HAP-1 (cell line): ENCODE results near the gene RRP12.

ENCODE experiments used
- DNase-seq, 2 experiments: peaks; one replicate each; pipeline ENCODE4 v3.0.0-alpha.2; 2016 to 2020; ENCODE audit warnings: low spot score in 2 of 2
- H3K27me3 ChIP-seq: fragments of 250-450 bp; sonication (Bioruptor Pico); 2 replicates; pipeline ENCODE4 v1.5.1; 2020; ENCODE audit warnings: low read depth, mild to moderate bottlenecking, moderate library complexity
- H3K36me3 ChIP-seq: fragments of 250-450 bp; sonication (Bioruptor Pico); replicated peaks from 2 replicates; pipeline ENCODE4 v1.5.1; 2020; ENCODE audit warnings: mild to moderate bottlenecking
- H3K4me1 ChIP-seq: fragments of 250-450 bp; sonication (Bioruptor Pico); 2 replicates; pipeline ENCODE4 v1.5.1; 2020; ENCODE audit warnings: mild to moderate bottlenecking
- H3K4me3 ChIP-seq: fragments of 250-450 bp; sonication (Bioruptor Pico); 2 replicates; pipeline ENCODE4 v1.5.1; 2020; ENCODE audit warnings: mild to moderate bottlenecking, moderate library complexity
- H3K9me3 ChIP-seq: fragments of 250-450 bp; sonication (Bioruptor Pico); 2 replicates; pipeline ENCODE4 v1.5.1; 2020; ENCODE audit warnings: mild to moderate bottlenecking, moderate library complexity
- in situ Hi-C: fragments of 300-500 bp; cut with MboI; formaldehyde crosslinking; loops from 3 replicates; pipeline ENCODE4 v1.14.3; 2020; ENCODE audit warnings: low sequenced_read_pairs, inconsistent platforms, mixed read lengths

RRP12 gene

DNA sequence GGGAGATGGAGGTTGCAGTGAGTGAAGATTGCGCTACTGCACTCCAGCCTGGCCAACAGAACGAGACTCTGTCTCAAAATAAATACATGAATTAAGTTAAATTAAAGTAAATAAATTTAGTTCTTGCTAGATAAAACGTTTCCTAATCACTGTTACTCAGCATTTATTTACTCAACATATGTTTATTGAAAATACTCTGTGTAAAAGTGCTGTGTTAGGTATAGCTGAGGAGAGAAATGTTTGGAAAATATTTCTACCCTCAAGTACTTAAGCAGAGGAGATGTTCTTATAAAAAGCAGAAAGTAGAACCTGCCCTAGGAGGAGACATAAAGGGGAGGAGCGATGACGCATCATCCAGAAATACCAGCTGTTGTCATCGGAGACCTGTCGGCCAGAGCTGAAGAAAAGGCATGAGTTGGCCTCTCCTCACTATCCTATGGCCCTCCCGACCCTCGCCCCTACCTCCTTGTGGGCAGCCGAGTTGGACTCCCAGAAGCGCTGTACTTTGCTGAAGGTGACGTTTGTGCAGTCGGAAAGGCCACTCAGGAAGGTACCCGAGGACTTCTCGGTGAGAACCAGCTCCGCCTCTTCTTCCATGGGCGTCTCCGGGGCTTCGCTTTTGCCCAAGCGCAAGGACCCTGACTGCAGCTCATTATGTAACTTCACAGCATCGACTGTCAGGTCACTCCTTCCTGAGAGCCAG, 1.1 kb downstream of the RRP12 start:
- H3K4me3 ChIP-seq, result peak overlapping the region; percentile 78
- H3K9me3 ChIP-seq, result no peaks in the 10 kb centered on the region
- peaks cover 26% of the 10 kb centered on the region for H3K36me3 ChIP-seq
- in situ Hi-C loops, result no loop called here
- peaks cover 7% of the 10 kb centered on the region; the same call in 1 of the 2 replicates for H3K4me1 ChIP-seq
- DNase-seq, result peak; percentile 10 to 59
- no peaks in the 10 kb centered on the region for H3K27me3 ChIP-seq

DNA sequence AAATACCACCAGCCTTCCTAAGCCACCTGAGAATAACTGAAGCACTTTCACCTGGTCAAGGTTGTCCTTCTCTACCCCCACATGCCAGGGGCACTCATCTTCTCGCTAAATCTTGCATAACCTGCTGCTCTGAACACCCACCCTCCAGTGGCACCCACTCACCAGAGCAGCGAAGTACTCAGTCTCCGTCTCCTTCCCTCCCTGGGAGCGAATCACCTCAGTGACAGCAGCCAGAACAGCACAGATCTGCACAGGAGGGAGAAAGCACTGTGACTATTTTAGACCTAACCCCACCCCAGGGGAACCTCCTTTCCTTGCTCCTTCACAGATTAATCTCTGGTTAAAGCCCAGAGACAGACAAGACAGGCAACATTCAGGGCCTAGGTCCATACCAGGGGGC, 5.1 kb downstream of the RRP12 start:
- no peak overlapping the region for H3K4me3 ChIP-seq
- in situ Hi-C loops, result no loop called here
- H3K36me3 ChIP-seq, result peaks cover 49% of the 10 kb centered on the region
- no peaks in the 10 kb centered on the region for H3K27me3 ChIP-seq
- no peak for DNase-seq
- H3K4me1 ChIP-seq, result peaks cover 4% of the 10 kb centered on the region; the same call in 1 of the 2 replicates
- H3K9me3 ChIP-seq, result no peaks in the 10 kb centered on the region

- in situ Hi-C loops, result no loop called here
- Histone ChIP-seq H3K36me3 (peaks cover 65% of the 10 kb centered on the region), H3K9me3 (no peaks in the 10 kb centered on the region), H3K27me3 (no peaks in the 10 kb centered on the region), H3K4me1 (no peaks in the 10 kb centered on the region), H3K4me3 (no peak overlapping the region)
- no peak for DNase-seq
These were observed 8.0 kb downstream of the RRP12 start for GRCh38 chr10:97393034-97393573.

DNA sequence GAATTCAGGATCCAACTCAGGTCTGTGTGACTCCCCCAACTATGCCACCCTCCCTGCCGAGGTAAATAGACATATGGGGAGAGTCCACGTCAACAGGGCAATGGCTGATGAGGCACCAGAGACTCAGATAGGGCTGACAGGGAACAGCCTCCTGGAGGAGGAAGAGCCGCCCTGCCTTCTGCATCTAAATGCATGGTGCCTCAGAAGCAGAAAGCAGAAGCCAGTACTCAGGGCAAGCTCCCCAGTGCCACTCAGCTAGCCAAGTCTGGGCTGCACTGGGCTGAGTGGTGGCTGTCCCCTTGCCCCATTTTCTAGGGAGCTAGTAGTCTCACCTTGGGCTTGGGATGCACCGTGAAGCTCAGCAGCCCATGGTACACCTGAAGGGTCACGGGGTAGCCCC, 11.0 kb downstream of the RRP12 start:
- peaks cover 56% of the 10 kb centered on the region for H3K36me3 ChIP-seq
- H3K4me1 ChIP-seq, result no peaks in the 10 kb centered on the region
- in situ Hi-C loops, result no loop called here
- H3K27me3 ChIP-seq, result no peaks in the 10 kb centered on the region
- no peaks in the 10 kb centered on the region for H3K9me3 ChIP-seq
- DNase-seq, result no peak
- no peak overlapping the region for H3K4me3 ChIP-seq

DNA sequence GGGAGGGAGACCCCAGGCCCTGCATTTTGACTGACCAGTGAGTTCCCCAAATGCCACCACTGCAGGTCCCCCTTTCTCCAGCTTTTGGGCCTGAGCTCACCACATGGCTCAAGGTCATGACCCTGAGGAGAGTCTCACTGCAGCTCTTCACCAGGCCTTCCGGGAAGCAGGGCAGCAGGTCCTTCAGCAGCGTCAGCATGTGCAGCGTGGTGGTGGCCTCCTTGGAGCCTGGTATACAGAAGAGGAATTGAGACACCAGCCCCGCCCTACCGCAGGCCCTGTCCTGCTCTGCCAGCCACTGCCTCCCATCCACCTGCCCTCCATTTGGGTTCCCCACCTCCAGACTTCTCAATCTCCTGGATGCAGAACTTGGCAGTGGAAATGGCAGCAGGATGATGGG, 13.0 kb downstream of the RRP12 start:
- peaks cover 47% of the 10 kb centered on the region for H3K36me3 ChIP-seq
- H3K4me3 ChIP-seq, result no peak overlapping the region
- no peak for DNase-seq
- H3K9me3 ChIP-seq, result no peaks in the 10 kb centered on the region
- in situ Hi-C loops, result no loop called here
- no peaks in the 10 kb centered on the region for H3K4me1 ChIP-seq
- no peaks in the 10 kb centered on the region for H3K27me3 ChIP-seq

DNA sequence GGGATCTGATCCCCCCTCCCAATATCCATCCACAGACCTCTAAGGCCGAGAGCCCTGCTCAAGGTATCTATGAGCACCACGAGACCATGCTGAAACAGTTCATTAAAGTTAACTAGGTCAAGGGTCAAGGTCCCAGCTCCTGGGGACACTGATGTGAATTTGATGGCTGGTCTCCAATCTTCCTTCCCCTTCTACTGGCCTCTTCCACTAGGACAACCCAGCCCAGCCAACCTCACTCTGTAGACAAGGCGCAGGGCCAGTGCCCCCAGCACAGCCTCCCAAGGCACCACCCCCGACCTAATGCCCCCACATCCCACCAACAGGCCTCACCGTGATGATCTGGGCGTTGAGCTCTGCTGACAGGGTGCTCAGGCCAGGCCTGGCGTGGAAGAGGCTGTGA, 15.6 kb downstream of the RRP12 start:
- Histone ChIP-seq H3K9me3 (no peaks in the 10 kb centered on the region), H3K36me3 (peaks cover 43% of the 10 kb centered on the region), H3K4me3 (no peak overlapping the region), H3K4me1 (no peaks in the 10 kb centered on the region), H3K27me3 (no peaks in the 10 kb centered on the region)
- DNase-seq, result no peak
- in situ Hi-C loops, result no loop called here

DNA sequence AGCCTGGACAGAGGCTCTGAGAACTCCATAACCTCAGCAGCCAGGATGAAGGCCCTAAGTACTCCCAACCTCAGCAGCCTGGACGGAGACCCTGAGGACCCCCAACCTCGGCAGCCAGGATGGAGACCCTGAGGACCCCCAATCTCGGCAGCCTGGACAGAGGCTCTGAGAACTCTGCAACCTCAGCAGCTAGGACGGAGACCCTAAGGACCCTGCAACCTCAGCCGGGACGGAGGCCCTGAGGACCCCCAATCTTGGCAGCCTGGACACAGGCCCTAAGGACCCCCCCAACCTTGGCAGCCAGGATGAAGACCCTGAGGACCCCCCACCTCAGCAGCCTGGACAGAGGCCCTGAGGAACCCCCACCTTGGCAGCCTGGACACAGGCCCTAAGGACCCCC, 16.5 kb downstream of the RRP12 start:
- no peak for DNase-seq
- peaks cover 40% of the 10 kb centered on the region for H3K36me3 ChIP-seq
- H3K9me3 ChIP-seq, result no peaks in the 10 kb centered on the region
- in situ Hi-C loops, result no loop called here
- H3K4me3 ChIP-seq, result no peak overlapping the region
- no peaks in the 10 kb centered on the region for H3K27me3 ChIP-seq
- no peaks in the 10 kb centered on the region for H3K4me1 ChIP-seq

DNA sequence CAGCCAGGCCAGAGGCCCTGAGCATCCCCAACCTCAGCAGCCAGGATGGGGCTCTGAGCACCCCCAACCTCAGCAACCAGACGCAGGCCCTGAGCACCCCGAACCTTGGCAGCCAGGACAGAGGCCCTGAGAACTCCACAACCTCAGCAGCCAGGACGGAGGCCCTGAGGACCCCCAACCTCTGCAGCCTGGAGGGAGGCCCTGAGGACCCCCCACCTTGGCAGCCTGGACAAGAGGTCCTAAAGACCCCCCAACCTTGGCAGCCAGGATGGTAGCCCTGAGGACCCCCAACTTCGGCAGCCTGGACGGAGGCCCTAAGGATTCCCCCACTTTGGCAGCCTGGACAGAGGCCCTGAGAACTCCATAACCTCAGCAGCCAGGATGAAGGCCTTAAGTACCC, 17.0 kb downstream of the RRP12 start:
- in situ Hi-C loops, result no loop called here
- H3K36me3 ChIP-seq, result peaks cover 40% of the 10 kb centered on the region
- no peaks in the 10 kb centered on the region for H3K4me1 ChIP-seq

GRCh38 chr10:97383159-97383558, 18.0 kb downstream of the RRP12 start:
- no peaks in the 10 kb centered on the region for H3K9me3 ChIP-seq
- no peak for DNase-seq
- no peaks in the 10 kb centered on the region for H3K27me3 ChIP-seq
- in situ Hi-C loops, result no loop called here
- H3K4me1 ChIP-seq, result no peaks in the 10 kb centered on the region
- H3K4me3 ChIP-seq, result no peak overlapping the region
- H3K36me3 ChIP-seq, result peaks cover 38% of the 10 kb centered on the region

More for the DNA sequence above, 17.0 kb downstream of the RRP12 start:
- no peak for DNase-seq
- H3K4me3 ChIP-seq, result no peak overlapping the region
- no peaks in the 10 kb centered on the region for H3K27me3 ChIP-seq
- no peaks in the 10 kb centered on the region for H3K9me3 ChIP-seq

- Histone ChIP-seq H3K4me1 (no peaks in the 10 kb centered on the region), H3K27me3 (no peaks in the 10 kb centered on the region), H3K36me3 (peaks cover 39% of the 10 kb centered on the region), H3K9me3 (no peaks in the 10 kb centered on the region), H3K4me3 (no peak overlapping the region)
- DNase-seq, result no peak
- in situ Hi-C loops, result no loop called here
These were observed 19.5 kb downstream of the RRP12 start for GRCh38 chr10:97381626-97382025.

DNA sequence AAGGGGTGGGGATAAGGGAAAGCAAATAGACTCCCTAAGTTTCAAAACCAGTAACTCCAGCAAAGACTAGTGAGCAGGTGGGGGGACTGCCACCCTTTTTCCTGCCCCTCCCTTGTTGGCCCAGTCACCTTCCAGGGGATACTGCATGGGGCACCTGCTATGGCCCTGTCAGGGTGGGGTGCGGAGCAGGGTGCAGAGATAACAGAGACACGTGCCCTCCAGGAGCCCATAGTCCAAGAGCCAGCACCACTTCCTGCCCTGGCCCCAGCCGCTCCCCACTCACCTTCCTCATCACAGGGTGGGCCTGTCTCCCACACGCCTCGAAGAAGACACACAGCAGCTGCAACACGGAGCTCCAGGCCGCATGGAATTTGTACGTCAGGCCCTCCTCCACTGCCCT, 20.6 kb downstream of the RRP12 start:
- in situ Hi-C loops, result no loop called here
- H3K4me1 ChIP-seq, result no peaks in the 10 kb centered on the region
- no peaks in the 10 kb centered on the region for H3K27me3 ChIP-seq
- H3K36me3 ChIP-seq, result peaks cover 34% of the 10 kb centered on the region
- no peaks in the 10 kb centered on the region for H3K9me3 ChIP-seq
- DNase-seq, result no peak
- H3K4me3 ChIP-seq, result no peak overlapping the region

- in situ Hi-C loops, result no loop called here
- Histone ChIP-seq H3K4me3 (no peak overlapping the region), H3K36me3 (peaks cover 31% of the 10 kb centered on the region), H3K4me1 (no peaks in the 10 kb centered on the region), H3K9me3 (no peaks in the 10 kb centered on the region), H3K27me3 (no peaks in the 10 kb centered on the region)
- no peak for DNase-seq
These were observed 21.9 kb downstream of the RRP12 start for GRCh38 chr10:97378933-97379921.

- Histone ChIP-seq H3K9me3 (no peaks in the 10 kb centered on the region), H3K4me3 (no peak overlapping the region), H3K4me1 (no peaks in the 10 kb centered on the region), H3K27me3 (no peaks in the 10 kb centered on the region), H3K36me3 (peaks cover 48% of the 10 kb centered on the region)
- DNase-seq, result no peak
- in situ Hi-C loops, result no loop called here
These were observed 24.7 kb downstream of the RRP12 start for GRCh38 chr10:97376413-97376812.

DNA sequence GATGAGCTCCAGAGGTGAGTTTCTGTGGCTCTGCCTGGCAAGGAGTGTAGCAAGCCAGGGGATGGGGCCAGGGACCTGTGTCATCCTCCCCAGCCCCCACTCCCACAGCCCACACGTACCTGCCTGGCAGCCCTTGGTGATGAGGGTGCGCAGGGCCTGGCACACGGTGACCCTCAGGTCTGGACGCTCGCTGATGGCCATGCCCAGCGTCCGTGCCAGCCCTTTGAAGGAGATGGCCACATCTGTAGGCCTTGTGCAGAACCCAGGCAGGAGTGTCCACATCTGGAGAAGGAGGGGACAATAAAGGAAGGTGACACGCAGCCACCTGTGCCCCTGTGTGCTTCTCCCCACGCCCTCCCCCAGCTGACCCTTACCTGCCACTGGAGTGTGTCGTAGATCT, 27.7 kb downstream of the RRP12 start:
- in situ Hi-C loops, result no loop called here
- Histone ChIP-seq H3K4me3 (no peak overlapping the region), H3K36me3 (peaks cover 58% of the 10 kb centered on the region)

More for the DNA sequence above, 27.7 kb downstream of the RRP12 start:
- Histone ChIP-seq H3K27me3 (no peaks in the 10 kb centered on the region), H3K9me3 (no peaks in the 10 kb centered on the region), H3K4me1 (no peaks in the 10 kb centered on the region)
- no peak for DNase-seq
